GM12878 (cell line): ENCODE data around the gene HAO1.

Experiments used
- BCL3 ChIP-seq: IDR thresholded peaks from 2 replicates; pipeline ENCODE4 v1.6.1; 2011; ENCODE audit warnings: borderline replicate concordance, low read depth, mild to moderate bottlenecking, moderate library complexity, low read length; ENCODE audit not compliant: insufficient read depth, poor library complexity, severe bottlenecking
- CTCF ChIP-seq, 3 experiments: IDR thresholded peaks in 2 of 3; conservative IDR thresholded peaks in 1 of 3; 2 replicates each; pipeline ENCODE4 v1.5.1; 2011; ENCODE audit warnings: low read depth in 3 of 3, low read length in 3 of 3, mild to moderate bottlenecking in 3 of 3, control low read depth in 2 of 3, moderate library complexity in 2 of 3, inconsistent platforms in 1 of 3, mixed read lengths in 1 of 3; ENCODE audit not compliant: control insufficient read depth in 2 of 3, insufficient read depth in 1 of 3; ENCODE audit errors: extremely low read depth in 1 of 3
- EP300 ChIP-seq, 2 experiments: fragments of 150-350 bp in 1 of 2; IDR thresholded peaks; 2 replicates each; pipeline ENCODE4 v1.6.1; 2011 to 2012; ENCODE audit warnings: low read depth in 2 of 2, low read length in 2 of 2, borderline replicate concordance in 1 of 2, improper control_type of control experiment in 1 of 2, inconsistent platforms in 1 of 2; ENCODE audit not compliant: control insufficient read depth in 1 of 2
- HDGF ChIP-seq: fragments of 450-650 bp; IDR thresholded peaks from 2 replicates; pipeline ENCODE4 v1.6.1; 2016; ENCODE audit warnings: antibody characterized with exemption
- JUNB ChIP-seq: IDR thresholded peaks from 2 replicates; pipeline ENCODE4 v1.6.1; 2016; ENCODE audit warnings: antibody characterized with exemption, mild to moderate bottlenecking
- NFYA ChIP-seq: IDR thresholded peaks from 2 replicates; pipeline ENCODE4 v1.6.1; 2011; ENCODE audit warnings: low read depth, mild to moderate bottlenecking, low read length, improper control_type of control experiment, borderline replicate concordance
- POLR2A ChIP-seq: IDR thresholded peaks from 2 replicates; pipeline ENCODE4 v1.6.1; 2011; ENCODE audit warnings: low read depth, mild to moderate bottlenecking, low read length
- YY1 ChIP-seq: IDR thresholded peaks from 2 replicates; pipeline ENCODE4 v1.6.1; 2011; ENCODE audit warnings: low read depth, mild to moderate bottlenecking, low read length

GRCh38 chr20:7977709-7978108 lies 37.5 kb upstream of the HAO1 start:
- no peak for TF ChIP-seq YY1
- TF ChIP-seq EP300 (IDR thresholded peaks at IDR 0.05; ENCODE audit: borderline replicate concordance in 1 of 2, control insufficient read depth in 1 of 2, low read depth in 2 of 2, low read length in 2 of 2), result no peak
- TF ChIP-seq CTCF (IDR thresholded peaks at IDR 0.05 in 2 of 3, conservative IDR thresholded peaks at IDR 0.05 in 1 of 3; ENCODE audit: control insufficient read depth in 2 of 3, extremely low read depth in 1 of 3, insufficient read depth in 1 of 3, low read depth in 3 of 3, low read length in 3 of 3), result no peak
- no peak for TF ChIP-seq POLR2A
- no peak for TF ChIP-seq NFYA
- no peak for TF ChIP-seq JUNB
- no peak for TF ChIP-seq BCL3
- no peak for TF ChIP-seq HDGF
